Sigmoid colon (tissue), 4 donors: ENCODE data around the gene CTNNA2.

Experiments used
- POLR2AphosphoS5 ChIP-seq, 4 donors: sonication (generic); formaldehyde crosslinking; IDR thresholded peaks; one replicate each; pipeline ENCODE4 v1.6.1; 2017; ENCODE audit warnings: antibody characterized with exemption in 4 of 4
- TF ChIP-seq, protein P1 (sequence below), 4 experiments: fragments of 450-650 bp in 3 of 4; fragments of 200-600 bp in 1 of 4; IDR thresholded peaks; one replicate each; pipeline ENCODE4 v1.5.1; 2016 to 2019; ENCODE audit warnings: antibody characterized with exemption in 4 of 4, mild to moderate bottlenecking in 3 of 4, moderate library complexity in 2 of 4

DNA sequence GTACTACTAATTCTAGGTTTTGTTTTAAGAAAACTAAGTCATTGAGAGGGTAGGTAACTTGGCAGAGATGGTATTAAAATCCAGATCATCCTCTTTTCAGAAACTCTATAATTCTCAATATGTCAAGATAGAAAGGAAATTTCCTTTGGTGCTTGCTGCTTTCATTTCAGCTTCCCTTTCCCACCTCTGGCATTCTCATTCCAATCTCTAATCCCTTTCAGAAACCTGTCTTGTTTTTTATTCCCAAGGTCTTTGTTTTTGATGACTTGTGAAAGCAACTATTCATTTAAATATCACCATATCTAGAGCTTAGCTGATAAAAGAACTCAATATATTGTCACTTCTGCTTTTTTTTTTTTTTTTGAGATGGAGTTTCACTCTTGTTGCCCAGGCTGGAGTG is 1034.5 kb downstream of the CTNNA2 start:
- TF ChIP-seq, protein P1, sequence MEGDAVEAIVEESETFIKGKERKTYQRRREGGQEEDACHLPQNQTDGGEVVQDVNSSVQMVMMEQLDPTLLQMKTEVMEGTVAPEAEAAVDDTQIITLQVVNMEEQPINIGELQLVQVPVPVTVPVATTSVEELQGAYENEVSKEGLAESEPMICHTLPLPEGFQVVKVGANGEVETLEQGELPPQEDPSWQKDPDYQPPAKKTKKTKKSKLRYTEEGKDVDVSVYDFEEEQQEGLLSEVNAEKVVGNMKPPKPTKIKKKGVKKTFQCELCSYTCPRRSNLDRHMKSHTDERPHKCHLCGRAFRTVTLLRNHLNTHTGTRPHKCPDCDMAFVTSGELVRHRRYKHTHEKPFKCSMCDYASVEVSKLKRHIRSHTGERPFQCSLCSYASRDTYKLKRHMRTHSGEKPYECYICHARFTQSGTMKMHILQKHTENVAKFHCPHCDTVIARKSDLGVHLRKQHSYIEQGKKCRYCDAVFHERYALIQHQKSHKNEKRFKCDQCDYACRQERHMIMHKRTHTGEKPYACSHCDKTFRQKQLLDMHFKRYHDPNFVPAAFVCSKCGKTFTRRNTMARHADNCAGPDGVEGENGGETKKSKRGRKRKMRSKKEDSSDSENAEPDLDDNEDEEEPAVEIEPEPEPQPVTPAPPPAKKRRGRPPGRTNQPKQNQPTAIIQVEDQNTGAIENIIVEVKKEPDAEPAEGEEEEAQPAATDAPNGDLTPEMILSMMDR (IDR thresholded peaks at IDR 0.05) = no peak
- no peak for TF ChIP-seq POLR2AphosphoS5 (IDR thresholded peaks at IDR 0.05)
